Stomach (tissue), 9 donors: ENCODE data around the gene GLI1. TPM values are rescaled to one million over a fixed set of nuclear protein-coding genes. Genes with fewer than 3 reads are reported as not detected.

Experiments
- DNase-seq, 2 donors: peaks; one replicate each; pipeline versions ENCODE4 v3.0.0 to v3.0.0-alpha.2; 2013 to 2019
- H3K27ac ChIP-seq, 5 donors: fragments of 200-600 bp in 4 of 5; sonication (generic) in 4 of 5; one replicate each; pipeline ENCODE4 v1.5.1; 2013 to 2019; ENCODE audit warnings: mild to moderate bottlenecking in 1 of 5, moderate library complexity in 1 of 5
- H3K27me3 ChIP-seq, 3 donors: fragments of 200-600 bp; sonication (generic); one replicate each; pipeline ENCODE4 v1.5.1; 2017 to 2019; ENCODE audit warnings: mixed run types in 1 of 3
- H3K36me3 ChIP-seq, 4 donors: fragments of 200-600 bp; sonication (generic); 1 replicate in 3 of 4; 2 replicates in 1 of 4; pipeline ENCODE4 v1.5.1; 2016 to 2019
- H3K4me1 ChIP-seq, 4 donors: fragments of 200-600 bp; sonication (generic); one replicate each; pipeline ENCODE4 v1.5.1; 2016 to 2019
- H3K4me3 ChIP-seq, 4 donors: fragments of 200-600 bp; sonication (generic) in 3 of 4; one replicate each; pipeline ENCODE4 v1.5.1; 2016 to 2019; ENCODE audit warnings: mild to moderate bottlenecking in 1 of 4
- H3K9me3 ChIP-seq, 4 donors: fragments of 200-600 bp; sonication (generic); one replicate each; pipeline ENCODE4 v1.5.1; 2016 to 2019
- EP300 ChIP-seq: sonication (generic); formaldehyde crosslinking; IDR thresholded peaks from one replicate; pipeline ENCODE4 v1.6.1; 2017; ENCODE audit warnings: antibody characterized with exemption
- POLR2A ChIP-seq, 4 donors: fragments of 450-650 bp; IDR thresholded peaks; one replicate each; pipeline ENCODE4 v1.6.1; 2016; ENCODE audit warnings: antibody characterized with exemption in 4 of 4, control low read depth in 2 of 4, mild to moderate bottlenecking in 1 of 4, moderate library complexity in 1 of 4
- POLR2AphosphoS5 ChIP-seq, 3 donors: sonication (generic); formaldehyde crosslinking; IDR thresholded peaks; one replicate each; pipeline ENCODE4 v1.6.1; 2016; ENCODE audit warnings: antibody characterized with exemption in 3 of 3
- WGBS, 5 donors: extraction: QIAGEN DNeasy Blood & Tissue Kit in 3 of 5; methylation state at CpG; one replicate each; pipeline versions ENCODE4 v1.1.5 to v1.1.7; 2013 to 2018; 5-methylcytosine and 5-hydroxymethylcytosine counted together
- intact Hi-C: fragments of 100-400 bp; cut with DNase I; formaldehyde crosslinking; loops from one replicate; pipeline ENCODE4 v1.15.1; 2023; ENCODE audit warnings: low total_unique reads
- polyA plus RNA-seq, 3 donors: library from polyadenylated mRNA; stranded (reverse); fragments of 200-250 nt; gene quantifications; one replicate each; pipeline ENCODE4 v1.2.3, GENCODE V29; 2013
- total RNA-seq, 5 donors: library from RNA; depleted of rRNA; stranded (reverse); fragments of >200 nt; gene quantifications; one replicate each; pipeline versions ENCODE4 v1.1.0 to v1.2.3, GENCODE V29; 2014 to 2016
- TF ChIP-seq, protein P1 (sequence below), 7 experiments: fragments of 450-650 bp in 4 of 7; fragments of 200-600 bp in 3 of 7; sonication (generic) in 3 of 7; IDR thresholded peaks; one replicate each; pipeline ENCODE4 v1.5.1; 2016 to 2019; ENCODE audit warnings: antibody characterized with exemption in 7 of 7, control low read depth in 2 of 7, mild to moderate bottlenecking in 1 of 7
- donor health status: healthy with polysubstance abuse.
- donor health status: Bipolar disorder and iron deficiency.
- donor health status: healthy.

Gene GLI1
- total and polyA plus RNA-seq, 8 donors: 0.14 to 4.0 (median 0.73) TPM

DNA sequence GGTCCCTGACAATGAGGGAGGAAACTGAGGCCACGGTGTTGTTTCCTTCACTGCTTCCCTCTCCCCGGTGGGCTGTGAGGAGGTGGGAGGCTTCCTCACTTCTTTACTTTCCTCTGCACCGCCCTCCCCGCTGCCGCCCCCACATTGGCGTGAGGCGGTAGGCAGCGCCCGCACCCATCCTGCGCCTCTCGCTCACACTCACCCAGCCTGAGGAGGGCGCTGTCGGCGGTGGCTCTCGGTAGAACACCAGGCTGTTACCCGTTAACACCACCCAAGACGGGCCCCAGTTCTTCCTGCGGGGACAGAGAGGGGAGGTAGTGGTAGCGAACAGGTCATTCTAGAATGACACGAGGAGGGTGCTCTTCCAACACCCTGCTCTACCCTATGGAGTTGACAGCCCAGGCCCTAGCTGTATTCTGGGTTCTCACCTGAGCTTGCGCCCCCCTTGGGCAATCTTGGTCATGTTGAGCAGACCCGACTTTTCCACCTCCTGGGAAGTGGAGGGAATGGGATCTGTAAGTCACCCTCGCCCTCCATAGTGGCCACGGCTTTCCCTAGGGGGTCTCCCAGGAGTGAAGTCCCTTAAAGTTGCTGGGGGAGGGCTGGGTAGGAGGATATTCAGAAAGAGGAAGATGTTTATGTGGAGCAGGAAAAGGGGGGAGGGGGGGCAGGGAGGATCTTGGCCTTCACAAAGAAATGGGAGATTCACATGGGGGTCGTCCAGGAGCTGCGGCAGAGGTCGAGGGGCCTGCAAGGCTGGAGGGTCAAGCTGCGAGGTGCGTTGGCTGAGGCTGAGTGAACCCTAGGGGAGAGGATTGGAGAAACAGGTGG is 16.8 kb downstream of the GLI1 start:
- Histone ChIP-seq H3K4me3 (peak overlapping the region; percentile 36 to 60 (median 45)), H3K36me3 (peaks cover 0 to 18% (median 0%) of the 10 kb centered on the region in 4 donors), H3K4me1 (peaks cover 17 to 35% (median 23%) of the 10 kb centered on the region in 4 donors), H3K9me3 (no peaks in the 10 kb centered on the region), H3K27ac (peak overlapping the region in 4 of 5 donors; percentile 64 to 80 (median 75)), H3K27me3 (peaks cover 0 to 84% (median 41%) of the 10 kb centered on the region in 3 donors)
- no peak for TF ChIP-seq EP300
- TF ChIP-seq, protein P1, sequence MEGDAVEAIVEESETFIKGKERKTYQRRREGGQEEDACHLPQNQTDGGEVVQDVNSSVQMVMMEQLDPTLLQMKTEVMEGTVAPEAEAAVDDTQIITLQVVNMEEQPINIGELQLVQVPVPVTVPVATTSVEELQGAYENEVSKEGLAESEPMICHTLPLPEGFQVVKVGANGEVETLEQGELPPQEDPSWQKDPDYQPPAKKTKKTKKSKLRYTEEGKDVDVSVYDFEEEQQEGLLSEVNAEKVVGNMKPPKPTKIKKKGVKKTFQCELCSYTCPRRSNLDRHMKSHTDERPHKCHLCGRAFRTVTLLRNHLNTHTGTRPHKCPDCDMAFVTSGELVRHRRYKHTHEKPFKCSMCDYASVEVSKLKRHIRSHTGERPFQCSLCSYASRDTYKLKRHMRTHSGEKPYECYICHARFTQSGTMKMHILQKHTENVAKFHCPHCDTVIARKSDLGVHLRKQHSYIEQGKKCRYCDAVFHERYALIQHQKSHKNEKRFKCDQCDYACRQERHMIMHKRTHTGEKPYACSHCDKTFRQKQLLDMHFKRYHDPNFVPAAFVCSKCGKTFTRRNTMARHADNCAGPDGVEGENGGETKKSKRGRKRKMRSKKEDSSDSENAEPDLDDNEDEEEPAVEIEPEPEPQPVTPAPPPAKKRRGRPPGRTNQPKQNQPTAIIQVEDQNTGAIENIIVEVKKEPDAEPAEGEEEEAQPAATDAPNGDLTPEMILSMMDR (IDR thresholded peaks at IDR 0.05): peak in 1 of 7 experiments; percentile 8
- WGBS, 5 donors: 15 to 19% (median 17%) methylated on average over 27 to 29 of the region's 29 CpGs
- intact Hi-C loops: no loop called here
- DNase-seq: peak; percentile 41 to 71

DNA sequence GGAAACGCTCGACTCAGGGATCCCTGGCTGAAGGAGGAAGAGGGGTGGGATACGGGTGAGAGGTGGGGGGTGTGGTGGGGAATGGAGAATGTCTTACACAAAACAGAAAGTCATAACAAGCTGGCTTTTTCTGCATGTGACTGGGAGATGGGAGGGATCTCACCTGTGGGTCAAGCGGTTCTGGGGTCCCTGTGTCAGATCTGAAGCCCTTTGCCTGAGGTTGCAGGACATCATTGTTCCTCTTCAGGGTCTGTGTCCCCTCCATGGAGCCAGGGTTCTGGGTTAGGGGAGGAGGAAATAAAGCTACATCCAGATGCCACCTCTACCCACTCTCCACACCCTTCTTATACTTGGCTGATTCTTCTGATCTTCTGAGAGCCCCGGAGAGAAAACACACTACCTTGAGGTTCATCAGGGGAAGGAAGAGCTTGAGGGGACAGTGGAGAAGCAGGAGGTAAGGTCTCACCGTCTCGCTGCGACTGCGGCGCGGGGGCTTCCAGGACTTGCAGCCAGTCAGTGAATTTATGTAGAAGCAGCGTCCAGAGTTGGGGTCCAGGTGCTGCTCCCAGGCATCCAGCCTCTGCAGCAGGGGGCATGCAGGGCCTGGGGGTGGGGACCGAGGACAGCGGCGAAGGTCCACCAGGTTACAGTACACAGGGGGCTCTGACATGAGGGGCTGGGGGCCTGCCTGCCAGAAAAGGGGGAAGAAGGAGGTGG is 17.6 kb downstream of the GLI1 start:
- no peak for DNase-seq
- WGBS, 5 donors: 66 to 76% (median 73%) methylated on average over 15 of the region's 15 CpGs
- Histone ChIP-seq H3K36me3 (peaks cover 0 to 18% (median 0%) of the 10 kb centered on the region in 4 donors), H3K4me3 (peak overlapping the region; percentile 18 to 60 (median 45)), H3K27ac (peak overlapping the region; percentile 1 to 80 (median 71)), H3K27me3 (peaks cover 0 to 84% (median 41%) of the 10 kb centered on the region in 3 donors), H3K4me1 (peaks cover 17 to 35% (median 23%) of the 10 kb centered on the region in 4 donors), H3K9me3 (no peaks in the 10 kb centered on the region)
- TF ChIP-seq EP300: no peak
- intact Hi-C loops: no loop called here

DNA sequence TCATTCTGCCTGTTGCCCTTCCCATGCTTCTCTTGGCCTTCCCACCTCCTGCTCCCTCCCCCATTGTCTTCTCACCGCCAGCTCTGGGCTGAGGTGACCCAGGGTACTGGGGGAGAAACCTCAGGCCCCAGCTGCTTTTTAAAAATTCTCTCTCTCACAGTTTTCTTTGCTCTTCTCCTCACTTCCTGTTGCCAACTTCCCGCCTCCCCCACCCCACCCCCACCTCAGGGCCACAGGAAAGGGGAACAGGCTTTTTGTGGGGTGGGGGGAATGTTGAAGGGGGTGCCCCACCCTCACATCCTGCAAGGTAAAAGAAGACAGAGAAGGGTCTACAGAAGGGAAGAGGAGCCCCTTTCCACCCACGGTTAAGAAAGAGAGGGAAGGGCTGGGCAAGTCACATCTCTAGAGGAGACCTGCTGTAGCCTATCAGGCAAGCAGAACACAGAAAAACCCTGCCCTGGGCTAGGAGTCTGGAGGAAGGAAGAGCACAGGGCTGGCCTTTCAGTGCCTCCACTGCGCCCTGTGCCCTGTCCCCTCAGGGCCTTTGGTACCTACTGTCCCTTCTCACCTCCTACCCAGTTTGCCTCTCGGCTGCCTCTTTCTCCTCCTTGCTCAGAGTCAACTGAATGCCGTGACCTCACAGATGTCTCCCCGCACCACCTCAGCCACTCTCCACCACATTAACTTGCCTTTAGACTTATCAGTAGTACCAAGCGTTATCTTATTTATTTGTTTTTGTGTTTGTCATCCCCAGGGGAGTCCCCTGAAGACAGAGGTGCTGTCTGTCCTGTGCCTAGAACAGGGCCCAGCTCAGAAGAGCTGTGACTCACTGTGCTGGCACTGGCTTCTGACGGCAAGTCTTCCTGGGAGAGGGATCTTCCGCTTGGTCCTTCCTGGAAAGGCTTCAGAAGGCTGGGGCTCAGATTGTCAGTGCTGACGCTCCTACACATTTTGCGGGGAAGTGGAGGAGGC is 18.4 kb downstream of the GLI1 start:
- DNase-seq: no peak
- 50 to 53% (median 51%) methylated on average over 12 of the region's 12 CpGs for WGBS, 5 donors
- H3K27ac ChIP-seq: peak overlapping the region; percentile 1 to 80 (median 71)

DNA sequence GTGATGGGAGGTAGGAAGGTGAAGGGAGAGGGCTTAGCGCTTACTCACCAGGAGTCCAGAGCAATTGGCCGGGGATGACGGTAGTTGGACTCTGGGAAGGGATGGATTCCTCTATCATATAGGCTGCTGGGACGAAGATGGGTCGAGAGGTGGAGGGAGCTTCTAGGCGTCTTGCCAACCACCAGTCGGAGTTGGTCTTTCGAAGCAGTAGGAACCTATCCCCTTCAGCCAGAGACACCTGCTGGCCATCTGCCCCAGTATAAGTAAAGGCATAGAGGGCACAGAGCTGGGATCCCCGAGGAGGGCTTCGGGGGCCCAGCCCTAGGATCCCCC is 19.4 kb downstream of the GLI1 start:
- no peak for DNase-seq
- Histone ChIP-seq H3K4me1 (peaks cover 17 to 28% (median 23%) of the 10 kb centered on the region in 4 donors), H3K4me3 (peak overlapping the region in 3 of 4 donors; percentile 10 to 49 (median 11)), H3K27me3 (peaks cover 0 to 70% (median 41%) of the 10 kb centered on the region in 3 donors), H3K27ac (peak overlapping the region; percentile 61 to 80 (median 71)), H3K36me3 (peaks cover 0 to 11% (median 0%) of the 10 kb centered on the region in 4 donors), H3K9me3 (no peaks in the 10 kb centered on the region)
- 74 to 85% (median 81%) methylated on average over 10 of the region's 10 CpGs for WGBS, 5 donors
- intact Hi-C loops: no loop called here
- TF ChIP-seq, protein P1 (IDR thresholded peaks at IDR 0.05): no peak
- TF ChIP-seq POLR2A (IDR thresholded peaks at IDR 0.05) (no peak), EP300 (no peak), POLR2AphosphoS5 (IDR thresholded peaks at IDR 0.05) (no peak)

More for the DNA sequence above, 18.4 kb downstream of the GLI1 start:
- peak overlapping the region; percentile 18 to 60 (median 45) for H3K4me3 ChIP-seq
- peaks cover 0 to 80% (median 41%) of the 10 kb centered on the region in 3 donors for H3K27me3 ChIP-seq
- no peak for TF ChIP-seq EP300
- no peak for TF ChIP-seq POLR2AphosphoS5 (IDR thresholded peaks at IDR 0.05)
- TF ChIP-seq, protein P1 (IDR thresholded peaks at IDR 0.05): no peak
- no peak for TF ChIP-seq POLR2A (IDR thresholded peaks at IDR 0.05)
- H3K36me3 ChIP-seq: peaks cover 0 to 17% (median 0%) of the 10 kb centered on the region in 4 donors
- intact Hi-C loops: no loop called here
- peaks cover 17 to 34% (median 23%) of the 10 kb centered on the region in 4 donors for H3K4me1 ChIP-seq
- H3K9me3 ChIP-seq: no peaks in the 10 kb centered on the region
